ENCODE data around the gene FKBP4. TPM values are rescaled to one million over a fixed set of nuclear protein-coding genes. Genes with fewer than 3 reads are reported as not detected.

Gene FKBP4
- total and polyA plus RNA-seq, 2 of the 13 experiments (the other 11 are each of a cell fraction or from before 2014, with no cell fraction given): 25.7 to 66.1 TPM

- TF ChIP-seq, protein P1, sequence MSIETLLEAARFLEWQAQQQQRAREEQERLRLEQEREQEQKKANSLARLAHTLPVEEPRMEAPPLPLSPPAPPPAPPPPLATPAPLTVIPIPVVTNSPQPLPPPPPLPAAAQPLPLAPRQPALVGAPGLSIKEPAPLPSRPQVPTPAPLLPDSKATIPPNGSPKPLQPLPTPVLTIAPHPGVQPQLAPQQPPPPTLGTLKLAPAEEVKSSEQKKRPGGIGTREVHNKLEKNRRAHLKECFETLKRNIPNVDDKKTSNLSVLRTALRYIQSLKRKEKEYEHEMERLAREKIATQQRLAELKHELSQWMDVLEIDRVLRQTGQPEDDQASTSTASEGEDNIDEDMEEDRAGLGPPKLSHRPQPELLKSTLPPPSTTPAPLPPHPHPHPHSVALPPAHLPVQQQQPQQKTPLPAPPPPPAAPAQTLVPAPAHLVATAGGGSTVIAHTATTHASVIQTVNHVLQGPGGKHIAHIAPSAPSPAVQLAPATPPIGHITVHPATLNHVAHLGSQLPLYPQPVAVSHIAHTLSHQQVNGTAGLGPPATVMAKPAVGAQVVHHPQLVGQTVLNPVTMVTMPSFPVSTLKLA (IDR thresholded peaks at IDR 0.05): no peak
These were observed 45.2 kb upstream of the FKBP4 start (continued) for GRCh38 chr12:2749580-2749979.

- WGBS (ENCODE audit: low lambda C conversion rate): 4% methylated on average over 5 of the region's 7 CpGs
- Histone ChIP-seq H3K27ac (ENCODE audit: extremely low read length, insufficient read depth, low read length) (no peak overlapping the region), H3K79me2 (ENCODE audit: insufficient read depth, low read length) (no peaks in the 10 kb centered on the region), H2AFZ (ENCODE audit: low read length) (no peak overlapping the region), H4K20me1 (ENCODE audit: insufficient read depth, low read length) (peaks cover 9% of the 10 kb centered on the region; the same call in 1 of the 2 replicates), H3K4me2 (ENCODE audit: low read depth, low read length) (no peak overlapping the region), H3K9ac (ENCODE audit: insufficient read depth, low read depth, low read length) (no peak overlapping the region), H3K27me3 (ENCODE audit: control insufficient read depth in 1 of 2, insufficient read depth in 2 of 2, low read length in 2 of 2) (0 out of 5 replicates have a peak, but pooled peaks cover 0 to 8% of the 10 kb centered on the region in 2 experiments), H3K4me1 (ENCODE audit: insufficient read depth, low read length) (no peaks in the 10 kb centered on the region), H3K36me3 (replicated peaks in 1 of 2; ENCODE audit: control insufficient read depth in 1 of 2, insufficient read depth in 2 of 2, low read length in 2 of 2) (no peaks in the 10 kb centered on the region), H3K4me3 (replicated peaks in 1 of 3; ENCODE audit: insufficient read depth in 1 of 3, low read depth in 2 of 3, low read length in 3 of 3) (no peak overlapping the region), H3K9me3 (ENCODE audit: low read length) (no peaks in the 10 kb centered on the region)
- ChIA-PET POLR2A (no interaction called here), CTCF (ENCODE audit: low intra/inter-chr PET ratio, low total read pairs) (no interaction called here)
- FAIRE-seq (no peak), DNase-seq (ENCODE audit: low spot score) (no peak), ATAC-seq (no peak)
- no TSS peak for BruUV-seq (replicated peaks)
- in situ Hi-C loops (cut with HindIII; ENCODE audit: extremely low pct_ligation_motif_present, low pct_unique_long_range_greater_than_20kb): no loop called here
- intact Hi-C loops (cut with micrococcal nuclease; ENCODE audit: unreplicated experiment): no loop called here
- TF ChIP-seq, protein P2, sequence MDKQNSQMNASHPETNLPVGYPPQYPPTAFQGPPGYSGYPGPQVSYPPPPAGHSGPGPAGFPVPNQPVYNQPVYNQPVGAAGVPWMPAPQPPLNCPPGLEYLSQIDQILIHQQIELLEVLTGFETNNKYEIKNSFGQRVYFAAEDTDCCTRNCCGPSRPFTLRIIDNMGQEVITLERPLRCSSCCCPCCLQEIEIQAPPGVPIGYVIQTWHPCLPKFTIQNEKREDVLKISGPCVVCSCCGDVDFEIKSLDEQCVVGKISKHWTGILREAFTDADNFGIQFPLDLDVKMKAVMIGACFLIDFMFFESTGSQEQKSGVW (CRISPR knock-in tag; IDR thresholded peaks at IDR 0.05; ENCODE audit: borderline replicate concordance): no peak
- TF ChIP-seq ZNF362 (CRISPR knock-in tag; IDR thresholded peaks at IDR 0.05; ENCODE audit: borderline replicate concordance): no peak
- no peak for TF ChIP-seq HINFP (CRISPR knock-in tag; IDR thresholded peaks at IDR 0.05; ENCODE audit: low read depth)
- TF ChIP-seq, protein P3, sequence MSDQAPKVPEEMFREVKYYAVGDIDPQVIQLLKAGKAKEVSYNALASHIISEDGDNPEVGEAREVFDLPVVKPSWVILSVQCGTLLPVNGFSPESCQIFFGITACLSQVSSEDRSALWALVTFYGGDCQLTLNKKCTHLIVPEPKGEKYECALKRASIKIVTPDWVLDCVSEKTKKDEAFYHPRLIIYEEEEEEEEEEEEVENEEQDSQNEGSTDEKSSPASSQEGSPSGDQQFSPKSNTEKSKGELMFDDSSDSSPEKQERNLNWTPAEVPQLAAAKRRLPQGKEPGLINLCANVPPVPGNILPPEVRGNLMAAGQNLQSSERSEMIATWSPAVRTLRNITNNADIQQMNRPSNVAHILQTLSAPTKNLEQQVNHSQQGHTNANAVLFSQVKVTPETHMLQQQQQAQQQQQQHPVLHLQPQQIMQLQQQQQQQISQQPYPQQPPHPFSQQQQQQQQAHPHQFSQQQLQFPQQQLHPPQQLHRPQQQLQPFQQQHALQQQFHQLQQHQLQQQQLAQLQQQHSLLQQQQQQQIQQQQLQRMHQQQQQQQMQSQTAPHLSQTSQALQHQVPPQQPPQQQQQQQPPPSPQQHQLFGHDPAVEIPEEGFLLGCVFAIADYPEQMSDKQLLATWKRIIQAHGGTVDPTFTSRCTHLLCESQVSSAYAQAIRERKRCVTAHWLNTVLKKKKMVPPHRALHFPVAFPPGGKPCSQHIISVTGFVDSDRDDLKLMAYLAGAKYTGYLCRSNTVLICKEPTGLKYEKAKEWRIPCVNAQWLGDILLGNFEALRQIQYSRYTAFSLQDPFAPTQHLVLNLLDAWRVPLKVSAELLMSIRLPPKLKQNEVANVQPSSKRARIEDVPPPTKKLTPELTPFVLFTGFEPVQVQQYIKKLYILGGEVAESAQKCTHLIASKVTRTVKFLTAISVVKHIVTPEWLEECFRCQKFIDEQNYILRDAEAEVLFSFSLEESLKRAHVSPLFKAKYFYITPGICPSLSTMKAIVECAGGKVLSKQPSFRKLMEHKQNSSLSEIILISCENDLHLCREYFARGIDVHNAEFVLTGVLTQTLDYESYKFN (CRISPR knock-in tag; conservative IDR thresholded peaks at IDR 0.05): no peak
- TF ChIP-seq NFYC (CRISPR knock-in tag; IDR thresholded peaks at IDR 0.05): no peak
These were observed 44.6 kb upstream of the FKBP4 start for GRCh38 chr12:2750185-2750584.

Data from HepG2 (cell line).